SHP77 (cell line): ENCODE data around the gene RARRES2.
"Not testable (repeated sequence)": the region's sequence is repeated elsewhere in the genome, so short reads cannot be mapped to it uniquely, and the experiment has no call there.

Experiments
- DNase-seq, 2 experiments: peaks; one replicate each; lab custom pipeline; 2025; lab: John Stamatoyannopoulos, UW

RARRES2 gene

GRCh38 chr7:150341263-150342120 lies at the start of gene RARRES2:
RARRES2 (minus strand) TSS chr7:150341629; CDS start chr7:150340609, 1,020 bp downstream.
- DNase-seq = no peak

- no peak for DNase-seq
These were observed 48.8 kb upstream of the RARRES2 start for GRCh38 chr7:150390205-150390604.

GRCh38 chr7:150389532-150389816 lies 48.0 kb upstream of the RARRES2 start:
- DNase-seq = no peak

GRCh38 chr7:150388709-150389531 lies 47.5 kb upstream of the RARRES2 start:
- DNase-seq = peak; percentile 64 to 77

GRCh38 chr7:150388306-150388705 lies 46.9 kb upstream of the RARRES2 start:
- DNase-seq = no peak

GRCh38 chr7:150385884-150386283 lies 44.5 kb upstream of the RARRES2 start:
- not testable (repeated sequence) for DNase-seq

- DNase-seq = peak; percentile 71 to 78
These were observed 43.9 kb upstream of the RARRES2 start for GRCh38 chr7:150385302-150385723.

GRCh38 chr7:150384406-150385301 lies 43.2 kb upstream of the RARRES2 start:
- no peak for DNase-seq

GRCh38 chr7:150383710-150384397 lies 42.4 kb upstream of the RARRES2 start:
- peak; percentile 97 to 98 for DNase-seq

- no peak for DNase-seq
These were observed 41.4 kb upstream of the RARRES2 start for GRCh38 chr7:150382844-150383225.

GRCh38 chr7:150382123-150382843 lies 40.9 kb upstream of the RARRES2 start:
- peak in 1 of 2 experiments; percentile 39 for DNase-seq

- DNase-seq = no peak
These were observed 40.3 kb upstream of the RARRES2 start for GRCh38 chr7:150381785-150382122.

- no peak for DNase-seq
These were observed 39.7 kb upstream of the RARRES2 start for GRCh38 chr7:150381096-150381495.

- DNase-seq = no peak
These were observed 39.0 kb upstream of the RARRES2 start for GRCh38 chr7:150380463-150380862.

GRCh38 chr7:150379441-150380379 lies 38.3 kb upstream of the RARRES2 start:
- no peak for DNase-seq

GRCh38 chr7:150378853-150379440 lies 37.5 kb upstream of the RARRES2 start, which contains the start of gene ZNF775:
ZNF775 (plus strand) TSS chr7:150379330; CDS start chr7:150388471, 9,141 bp downstream.
- peak; percentile 88 to 95 for DNase-seq

- DNase-seq = peak; percentile 87 to 90
These were observed 36.9 kb upstream of the RARRES2 start for GRCh38 chr7:150378115-150378852.

GRCh38 chr7:150377635-150378034 lies 36.2 kb upstream of the RARRES2 start:
- no peak for DNase-seq
